ENCODE data around the gene RHEX.

Gene RHEX

DNA sequence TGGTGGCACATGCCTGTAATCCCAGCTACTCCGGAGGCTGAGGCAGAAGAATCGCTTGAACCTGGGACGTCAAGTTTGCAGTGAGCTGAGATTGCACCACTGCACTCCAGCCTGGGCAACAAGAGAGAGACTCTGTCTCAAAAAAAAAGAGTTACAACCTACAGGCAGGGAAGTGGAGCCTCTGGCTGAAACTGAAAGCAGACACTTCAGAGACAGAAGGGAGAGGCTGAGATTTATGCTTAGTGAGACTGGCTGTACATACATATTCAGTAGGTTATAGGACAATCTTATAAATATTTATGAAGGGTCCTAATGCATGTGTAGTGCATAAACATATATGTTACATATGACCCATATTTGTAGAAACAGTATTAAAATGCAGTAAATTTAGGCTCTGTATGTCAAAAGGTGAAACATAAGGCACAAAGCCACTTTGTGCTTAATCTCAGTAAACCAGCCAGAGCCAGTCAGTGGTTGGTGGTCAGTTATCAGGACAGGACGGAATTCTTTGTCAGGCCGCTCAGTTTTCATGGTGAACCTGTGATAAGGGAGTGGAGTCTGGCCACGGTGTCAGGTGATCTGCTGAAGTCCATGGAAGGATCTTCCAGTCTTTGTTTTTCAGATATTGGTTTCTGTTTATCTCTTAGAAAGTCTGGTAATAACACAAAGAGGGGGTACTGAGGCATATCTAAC is 13.7 kb downstream of the RHEX start:
- no peaks in the 10 kb centered on the region for H3K9me3 ChIP-seq (ENCODE audit: control insufficient read depth, low read length)
- no peak overlapping the region for H3K4me3 ChIP-seq (ENCODE audit: low read length)
- peaks cover 6% of the 10 kb centered on the region for H3K4me1 ChIP-seq (ENCODE audit: control insufficient read depth, insufficient read depth, low read length)
- H3K36me3 ChIP-seq (ENCODE audit: control insufficient read depth, insufficient read depth, low read length), result no peaks in the 10 kb centered on the region
- H3K27me3 ChIP-seq (ENCODE audit: control insufficient read depth, insufficient read depth, low read length), result no peaks in the 10 kb centered on the region
- H3K9ac ChIP-seq (ENCODE audit: low read length), result no peak overlapping the region

GRCh38 chr1:206067486-206068227 is 14.7 kb downstream of the RHEX start:
- H3K4me1 ChIP-seq (ENCODE audit: control insufficient read depth, insufficient read depth, low read length), result peaks cover 6% of the 10 kb centered on the region
- no peaks in the 10 kb centered on the region for H3K36me3 ChIP-seq (ENCODE audit: control insufficient read depth, insufficient read depth, low read length)
- no peak overlapping the region for H3K9ac ChIP-seq (ENCODE audit: low read length)
- no peak overlapping the region for H3K4me3 ChIP-seq (ENCODE audit: low read length)
- no peaks in the 10 kb centered on the region for H3K27me3 ChIP-seq (ENCODE audit: control insufficient read depth, insufficient read depth, low read length)
- H3K9me3 ChIP-seq (ENCODE audit: control insufficient read depth, low read length), result no peaks in the 10 kb centered on the region

- Histone ChIP-seq H3K4me1 (ENCODE audit: control insufficient read depth, insufficient read depth, low read length) (peaks cover 6% of the 10 kb centered on the region), H3K9me3 (ENCODE audit: control insufficient read depth, low read length) (no peaks in the 10 kb centered on the region), H3K4me3 (ENCODE audit: low read length) (no peak overlapping the region), H3K36me3 (ENCODE audit: control insufficient read depth, insufficient read depth, low read length) (no peaks in the 10 kb centered on the region), H3K9ac (ENCODE audit: low read length) (no peak overlapping the region), H3K27me3 (ENCODE audit: control insufficient read depth, insufficient read depth, low read length) (no peaks in the 10 kb centered on the region)
These were observed 15.3 kb downstream of the RHEX start for GRCh38 chr1:206068314-206068713.

DNA sequence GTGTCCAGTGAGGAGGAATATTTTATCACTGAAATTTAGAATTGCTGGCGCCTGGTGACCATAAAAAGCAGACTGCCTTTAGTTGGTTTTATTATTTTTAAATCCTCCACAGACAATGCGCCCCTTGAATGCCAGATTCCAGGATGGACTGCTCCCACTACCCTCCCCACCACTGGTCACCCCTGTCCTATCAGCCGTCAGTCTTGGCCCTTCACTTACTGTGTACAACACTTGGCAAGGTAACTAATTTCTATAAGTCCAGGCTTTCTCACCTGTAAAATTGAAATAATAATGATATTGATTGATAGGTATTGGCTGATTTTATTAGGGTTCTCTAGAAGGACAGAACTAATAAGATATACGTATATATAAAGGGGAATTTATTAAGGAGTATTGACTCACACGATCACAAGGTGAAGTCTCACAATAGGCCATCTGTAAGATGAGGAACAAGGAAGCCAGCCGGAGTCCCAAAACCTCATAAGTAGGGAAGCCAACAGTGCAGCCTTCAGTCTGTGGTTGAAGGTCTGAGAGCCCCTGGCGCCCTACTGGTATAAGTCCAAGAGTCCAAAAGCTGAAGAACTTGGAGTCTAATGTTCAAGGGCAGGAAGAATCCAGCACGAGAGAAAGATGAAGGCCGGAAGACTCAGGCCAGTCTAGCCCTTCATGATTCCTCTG is 17.8 kb downstream of the RHEX start:
- H3K9me3 ChIP-seq (ENCODE audit: control insufficient read depth, low read length), result no peaks in the 10 kb centered on the region

GRCh38 chr1:206074839-206075238 is 21.9 kb downstream of the RHEX start:
- no peak overlapping the region for H3K4me3 ChIP-seq (ENCODE audit: low read length)
- H3K27me3 ChIP-seq (ENCODE audit: control insufficient read depth, insufficient read depth, low read length), result no peaks in the 10 kb centered on the region
- no peaks in the 10 kb centered on the region for H3K9me3 ChIP-seq (ENCODE audit: control insufficient read depth, low read length)
- H3K36me3 ChIP-seq (ENCODE audit: control insufficient read depth, insufficient read depth, low read length), result no peaks in the 10 kb centered on the region
- H3K9ac ChIP-seq (ENCODE audit: low read length), result no peak overlapping the region
- H3K4me1 ChIP-seq (ENCODE audit: control insufficient read depth, insufficient read depth, low read length), result no peaks in the 10 kb centered on the region

More for the DNA sequence above, 17.8 kb downstream of the RHEX start:
- no peak overlapping the region for H3K9ac ChIP-seq (ENCODE audit: low read length)
- peaks cover 6% of the 10 kb centered on the region for H3K4me1 ChIP-seq (ENCODE audit: control insufficient read depth, insufficient read depth, low read length)
- H3K4me3 ChIP-seq (ENCODE audit: low read length), result no peak overlapping the region
- H3K27me3 ChIP-seq (ENCODE audit: control insufficient read depth, insufficient read depth, low read length), result no peaks in the 10 kb centered on the region
- H3K36me3 ChIP-seq (ENCODE audit: control insufficient read depth, insufficient read depth, low read length), result no peaks in the 10 kb centered on the region

- Histone ChIP-seq H3K27me3 (ENCODE audit: control insufficient read depth, insufficient read depth, low read length) (no peaks in the 10 kb centered on the region), H3K9ac (ENCODE audit: low read length) (no peak overlapping the region), H3K9me3 (ENCODE audit: control insufficient read depth, low read length) (no peaks in the 10 kb centered on the region), H3K36me3 (ENCODE audit: control insufficient read depth, insufficient read depth, low read length) (no peaks in the 10 kb centered on the region), H3K4me3 (ENCODE audit: low read length) (no peak overlapping the region), H3K4me1 (ENCODE audit: control insufficient read depth, insufficient read depth, low read length) (no peaks in the 10 kb centered on the region)
These were observed 23.1 kb downstream of the RHEX start for GRCh38 chr1:206075786-206076755.

DNA sequence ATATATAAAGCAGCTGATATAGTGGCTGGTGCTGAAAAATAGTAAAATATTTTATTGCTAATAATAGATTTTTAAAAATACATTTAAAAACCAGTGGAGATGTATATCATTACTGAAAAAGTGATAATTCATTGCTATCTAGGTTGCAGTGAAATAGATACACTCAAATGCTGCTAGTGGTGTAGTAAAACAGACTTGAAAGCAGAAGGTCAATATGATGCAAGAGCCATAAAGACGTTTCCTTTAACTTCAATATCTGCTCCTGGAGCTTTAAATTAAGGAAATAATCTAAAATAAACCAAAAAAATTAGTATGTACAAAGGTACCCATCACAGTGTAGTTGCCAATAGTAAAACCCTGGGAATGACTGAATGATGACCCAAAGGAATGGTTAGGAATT is 26.2 kb downstream of the RHEX start:
- Histone ChIP-seq H3K4me1 (ENCODE audit: control insufficient read depth, insufficient read depth, low read length) (no peaks in the 10 kb centered on the region), H3K9me3 (ENCODE audit: control insufficient read depth, low read length) (no peaks in the 10 kb centered on the region), H3K27me3 (ENCODE audit: control insufficient read depth, insufficient read depth, low read length) (no peaks in the 10 kb centered on the region), H3K36me3 (ENCODE audit: control insufficient read depth, insufficient read depth, low read length) (no peaks in the 10 kb centered on the region), H3K4me3 (ENCODE audit: low read length) (no peak overlapping the region), H3K9ac (ENCODE audit: low read length) (no peak overlapping the region)

GRCh38 chr1:206080026-206080820 is 27.2 kb downstream of the RHEX start:
- Histone ChIP-seq H3K4me3 (ENCODE audit: low read length) (no peak overlapping the region), H3K36me3 (ENCODE audit: control insufficient read depth, insufficient read depth, low read length) (no peaks in the 10 kb centered on the region), H3K9ac (ENCODE audit: low read length) (no peak overlapping the region), H3K9me3 (ENCODE audit: control insufficient read depth, low read length) (no peaks in the 10 kb centered on the region), H3K27me3 (ENCODE audit: control insufficient read depth, insufficient read depth, low read length) (no peaks in the 10 kb centered on the region), H3K4me1 (ENCODE audit: control insufficient read depth, insufficient read depth, low read length) (no peaks in the 10 kb centered on the region)

DNA sequence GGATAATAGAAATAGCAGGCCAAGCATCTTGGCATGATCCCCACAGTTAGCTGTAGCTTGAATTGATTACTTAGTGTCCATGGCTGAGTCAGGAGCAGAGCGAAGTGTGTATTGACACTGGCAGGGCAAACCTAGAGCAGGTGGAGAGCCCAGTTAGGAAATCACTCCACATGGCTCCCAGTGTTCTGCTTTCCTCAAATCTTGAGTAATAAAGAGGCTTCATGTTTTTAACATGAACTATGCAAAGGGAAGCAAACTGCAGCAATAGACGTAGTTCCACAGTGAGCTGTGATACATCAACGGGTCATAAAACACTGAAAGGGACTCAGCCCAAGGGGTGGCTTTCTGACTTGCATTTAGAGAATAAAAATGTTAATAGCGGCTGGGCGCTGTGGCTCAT is 28.9 kb downstream of the RHEX start:
- Histone ChIP-seq H3K4me1 (ENCODE audit: control insufficient read depth, insufficient read depth, low read length) (no peaks in the 10 kb centered on the region), H3K9me3 (ENCODE audit: control insufficient read depth, low read length) (no peaks in the 10 kb centered on the region), H3K36me3 (ENCODE audit: control insufficient read depth, insufficient read depth, low read length) (no peaks in the 10 kb centered on the region), H3K27me3 (ENCODE audit: control insufficient read depth, insufficient read depth, low read length) (no peaks in the 10 kb centered on the region), H3K9ac (ENCODE audit: low read length) (no peak overlapping the region), H3K4me3 (ENCODE audit: low read length) (no peak overlapping the region)

- Histone ChIP-seq H3K4me3 (ENCODE audit: low read length) (no peak overlapping the region), H3K27me3 (ENCODE audit: control insufficient read depth, insufficient read depth, low read length) (no peaks in the 10 kb centered on the region), H3K9ac (ENCODE audit: low read length) (no peak overlapping the region), H3K9me3 (ENCODE audit: control insufficient read depth, low read length) (no peaks in the 10 kb centered on the region), H3K36me3 (ENCODE audit: control insufficient read depth, insufficient read depth, low read length) (no peaks in the 10 kb centered on the region), H3K4me1 (ENCODE audit: control insufficient read depth, insufficient read depth, low read length) (no peaks in the 10 kb centered on the region)
These were observed 30.1 kb downstream of the RHEX start for GRCh38 chr1:206082831-206083695.

Data from mucosa of stomach (tissue), 1 donor.